HL-60 (cell line): ENCODE data around the gene KCNQ5.

Source experiments
- CTCF ChIP-seq: IDR thresholded peaks from one replicate; pipeline ENCODE4 v1.5.1; 2011; ENCODE audit warnings: low read length, control low read depth, inconsistent platforms; ENCODE audit not compliant: insufficient read depth
- GABPA ChIP-seq: IDR thresholded peaks from 2 replicates; pipeline ENCODE4 v1.6.1; 2012; ENCODE audit warnings: low read depth
- POLR2AphosphoS5 ChIP-seq: IDR thresholded peaks from 2 replicates; pipeline ENCODE4 v1.6.1; 2012; ENCODE audit warnings: low read depth
- REST ChIP-seq: IDR thresholded peaks from 2 replicates; pipeline ENCODE4 v1.6.1; 2012; ENCODE audit warnings: low read depth; ENCODE audit not compliant: insufficient replicate concordance
- SPI1 ChIP-seq: IDR thresholded peaks from 2 replicates; pipeline ENCODE4 v1.6.1; 2012; ENCODE audit warnings: low read depth, mild to moderate bottlenecking, borderline replicate concordance

DNA sequence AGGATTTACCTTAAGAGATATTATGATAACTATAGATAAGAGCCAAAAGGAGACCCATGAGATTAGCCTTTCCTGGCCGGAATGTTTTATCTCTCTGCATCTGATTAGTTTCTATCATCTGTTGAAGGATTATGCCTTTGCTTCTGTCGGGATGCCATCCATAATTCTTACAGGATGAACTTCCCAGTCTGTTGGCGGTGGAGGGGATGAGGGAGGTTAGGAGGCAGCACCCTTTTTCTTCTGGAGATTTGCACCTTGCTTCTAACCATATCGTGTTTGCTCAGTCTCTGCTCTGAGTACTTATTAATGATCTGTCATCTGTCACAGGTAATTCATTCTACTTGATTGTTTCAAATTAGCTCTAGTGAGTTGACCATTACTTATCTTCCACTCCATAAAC lies 311.4 kb downstream of the KCNQ5 start:
- TF ChIP-seq GABPA, result no peak
- TF ChIP-seq CTCF, result no peak
- no peak for TF ChIP-seq POLR2AphosphoS5
- TF ChIP-seq SPI1, result no peak
- no peak for TF ChIP-seq REST
